CD14-positive monocyte (primary cell): ENCODE measurements around the gene ASAP3. TPM values are rescaled to one million over a fixed set of nuclear protein-coding genes. Genes with fewer than 3 reads are reported as not detected.

Source experiments
- DNase-seq, 3 donors: peaks; one replicate each; pipeline ENCODE4 v3.0.0-alpha.2; 2011 to 2022
- H2AFZ ChIP-seq: 2 replicates; pipeline ENCODE4 v1.6.0; 2012; ENCODE audit warnings: mild to moderate bottlenecking, low read depth, low read length, inconsistent platforms; ENCODE audit not compliant: insufficient read depth, poor library complexity, severe bottlenecking
- H3K27ac ChIP-seq, 2 donors: 1 replicate in 1 of 2; 2 replicates in 1 of 2; pipeline ENCODE4 v1.5.1; 2012 to 2013; ENCODE audit warnings: low read length in 2 of 2, control low read depth in 1 of 2, inconsistent platforms in 1 of 2, low read depth in 1 of 2, mild to moderate bottlenecking in 1 of 2
- H3K27me3 ChIP-seq, 2 donors: one replicate each; pipeline versions ENCODE4 v1.6.0 to v1.6.1; 2011 to 2013; ENCODE audit warnings: low read length in 2 of 2; ENCODE audit not compliant: control insufficient read depth in 2 of 2, insufficient read depth in 2 of 2
- H3K36me3 ChIP-seq, 2 donors: replicated peaks in 1 of 2; 1 replicate in 1 of 2; 2 replicates in 1 of 2; pipeline versions ENCODE4 v1.5.1 to v1.6.1; 2012 to 2013; ENCODE audit warnings: low read length in 2 of 2, control low read depth in 1 of 2, inconsistent platforms in 1 of 2, mild to moderate bottlenecking in 1 of 2; ENCODE audit not compliant: insufficient read depth in 2 of 2, control insufficient read depth in 1 of 2
- H3K4me1 ChIP-seq, 2 donors: 1 replicate in 1 of 2; 2 replicates in 1 of 2; pipeline versions ENCODE4 v1.5.1 to v1.6.1; 2012 to 2013; ENCODE audit warnings: low read length in 2 of 2, control low read depth in 1 of 2, inconsistent platforms in 1 of 2, mild to moderate bottlenecking in 1 of 2, moderate library complexity in 1 of 2; ENCODE audit not compliant: insufficient read depth in 2 of 2, control insufficient read depth in 1 of 2
- H3K4me2 ChIP-seq: replicated peaks from 2 replicates; pipeline ENCODE3; 2012; ENCODE audit warnings: low read length, moderate library complexity, mild to moderate bottlenecking; ENCODE audit not compliant: poor library complexity, severe bottlenecking; ENCODE audit errors: extremely low read depth
- H3K4me3 ChIP-seq, 3 experiments: fragments of 200-600 bp in 1 of 3; sonication (generic) in 1 of 3; replicated peaks in 1 of 3; 1 replicate in 2 of 3; 2 replicates in 1 of 3; pipeline ENCODE4 v1.5.1; 2011 to 2013; ENCODE audit warnings: low read length in 3 of 3, mild to moderate bottlenecking in 3 of 3, control low read depth in 2 of 3, low read depth in 2 of 3, inconsistent platforms in 1 of 3, moderate library complexity in 1 of 3
- H3K79me2 ChIP-seq: 2 replicates; pipeline ENCODE4 v1.6.0; 2012; ENCODE audit warnings: mild to moderate bottlenecking, control low read depth, inconsistent platforms, low read length, moderate library complexity; ENCODE audit not compliant: insufficient read depth
- H3K9ac ChIP-seq: 2 replicates; pipeline ENCODE4 v1.6.0; 2017; ENCODE audit warnings: low read length, mild to moderate bottlenecking; ENCODE audit not compliant: insufficient read depth, poor library complexity, severe bottlenecking
- H3K9me3 ChIP-seq, 2 donors: replicated peaks in 1 of 2; 1 replicate in 1 of 2; 2 replicates in 1 of 2; pipeline versions ENCODE4 v1.5.1 to v1.6.1; 2012 to 2013; ENCODE audit warnings: low read length in 2 of 2, control low read depth in 1 of 2; ENCODE audit not compliant: control insufficient read depth in 1 of 2, insufficient read depth in 1 of 2
- H4K20me1 ChIP-seq: 2 replicates; pipeline ENCODE4 v1.6.0; 2012; ENCODE audit warnings: mild to moderate bottlenecking, low read length, control low read depth, moderate library complexity; ENCODE audit not compliant: insufficient read depth
- H3K27ac Mint-ChIP-seq, 7 donors: one replicate each; pipeline ENCODE4 v1.8.0; 2020; ENCODE audit warnings: mild to moderate bottlenecking in 7 of 7, mixed read lengths in 7 of 7, moderate library complexity in 6 of 7, inconsistent platforms in 2 of 7
- H3K27me3 Mint-ChIP-seq, 3 donors: one replicate each; pipeline ENCODE4 v1.8.0; 2021 to 2022; ENCODE audit warnings: low read depth in 3 of 3, mild to moderate bottlenecking in 3 of 3, mixed read lengths in 3 of 3, moderate library complexity in 3 of 3, inconsistent platforms in 1 of 3
- H3K36me3 Mint-ChIP-seq, 2 donors: one replicate each; pipeline ENCODE4 v1.8.0; 2020; ENCODE audit warnings: mixed read lengths in 2 of 2, inconsistent platforms in 1 of 2, mild to moderate bottlenecking in 1 of 2
- H3K4me1 Mint-ChIP-seq: one replicate; pipeline ENCODE4 v1.8.0; 2020; ENCODE audit warnings: mild to moderate bottlenecking, mixed read lengths
- H3K4me3 Mint-ChIP-seq, 2 donors: one replicate each; pipeline ENCODE4 v1.8.0; 2020; ENCODE audit warnings: mild to moderate bottlenecking in 2 of 2, mixed read lengths in 2 of 2, moderate library complexity in 1 of 2
- H3K9me3 Mint-ChIP-seq, 7 donors: one replicate each; pipeline ENCODE4 v1.8.0; 2020 to 2022; ENCODE audit warnings: mixed read lengths in 7 of 7, mild to moderate bottlenecking in 6 of 7, moderate library complexity in 6 of 7, inconsistent platforms in 2 of 7
- CTCF ChIP-seq: fragments of 200-600 bp; IDR thresholded peaks from one replicate; pipeline ENCODE4 v1.8.0; 2022; ENCODE audit warnings: antibody characterized with exemption, mild to moderate bottlenecking
- WGBS: methylation state at CpG from one replicate; pipeline ENCODE4 v1.1.5; 2013; ENCODE audit warnings: missing lambda C conversion rate; ENCODE audit not compliant: insufficient coverage; 5-methylcytosine and 5-hydroxymethylcytosine counted together
- intact Hi-C, 2 donors: fragments of 100-400 bp; cut with micrococcal nuclease; formaldehyde crosslinking; loops; one replicate each; pipeline versions ENCODE4 v1.15.0 to v1.15.1; 2023
- polyA plus RNA-seq, 3 donors: library from polyadenylated mRNA; depleted of rRNA in 1 of 3; unstranded in 2 of 3; stranded (reverse) in 1 of 3; fragments of 300-500 nt in 2 of 3; fragments of >200 nt in 1 of 3; fragmentation: Illumina TruSeq in 2 of 3; gene quantifications; 1 replicate in 2 of 3; 2 replicates in 1 of 3; pipeline ENCODE4 v1.2.3, GENCODE V29; 2012 to 2021

The ASAP3 gene
- polyA plus RNA-seq, 3 donors = 0.27 to 1.1 TPM; not detected in 1

- Histone ChIP-seq H3K27me3 (peaks cover 14 to 26% of the 10 kb centered on the region in 2 donors), H3K9me3 (peaks cover 0 to 5% of the 10 kb centered on the region in 2 donors), H3K4me2 (no peak overlapping the region), H3K36me3 (no peaks in the 10 kb centered on the region), H3K9ac (no peak overlapping the region), H3K79me2 (no peaks in the 10 kb centered on the region), H4K20me1 (no peaks in the 10 kb centered on the region), H3K4me3 (no peak overlapping the region), H3K4me1 (peaks cover 33 to 37% of the 10 kb centered on the region in 2 donors), H3K27ac (no peak overlapping the region), H2AFZ (no peak overlapping the region)
- no peak for DNase-seq
- intact Hi-C loops = no loop called here
- peaks cover 24 to 35% (median 32%) of the 10 kb centered on the region in 3 donors for H3K27me3 Mint-ChIP-seq
- peaks cover 2 to 6% of the 10 kb centered on the region in 2 donors for H3K36me3 Mint-ChIP-seq
- peaks cover 0 to 13% (median 2%) of the 10 kb centered on the region in 7 donors for H3K9me3 Mint-ChIP-seq
- 100% methylated on average over 2 of the region's 3 CpGs for WGBS
- peaks cover 32% of the 10 kb centered on the region for H3K4me1 Mint-ChIP-seq
- H3K27ac Mint-ChIP-seq = no peak overlapping the region
- no peak for TF ChIP-seq CTCF
- H3K4me3 Mint-ChIP-seq = no peak overlapping the region
Observed at GRCh38 chr1:23420778-23421177, 63.2 kb downstream of the ASAP3 start.

DNA sequence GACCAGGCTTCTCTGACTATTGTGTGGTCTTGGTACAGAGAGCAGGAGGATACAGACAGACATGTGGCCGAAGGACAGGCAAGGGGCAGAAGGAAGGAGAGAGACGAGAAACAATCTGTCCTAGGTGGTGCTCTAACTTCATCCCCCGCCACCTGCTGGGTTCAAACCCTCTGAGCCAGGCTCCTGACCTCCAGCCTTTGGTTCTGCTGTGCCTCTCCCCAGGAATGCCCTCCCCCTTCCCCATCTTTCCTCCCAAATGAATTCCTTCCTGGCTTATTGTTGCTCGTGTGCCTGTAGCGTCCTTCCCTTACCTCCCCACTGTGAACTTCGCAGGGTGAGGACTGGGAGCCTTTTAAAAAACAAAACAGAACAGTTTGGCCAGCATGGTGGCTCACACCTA lies 64.8 kb downstream of the ASAP3 start:
- DNase-seq = no peak
- TF ChIP-seq CTCF = no peak
- Histone ChIP-seq H2AFZ (no peak overlapping the region), H3K4me2 (no peak overlapping the region), H3K27me3 (peaks cover 4 to 11% of the 10 kb centered on the region in 2 donors), H3K4me3 (no peak overlapping the region), H4K20me1 (no peaks in the 10 kb centered on the region), H3K9ac (no peak overlapping the region), H3K79me2 (no peaks in the 10 kb centered on the region), H3K36me3 (no peaks in the 10 kb centered on the region), H3K9me3 (no peaks in the 10 kb centered on the region), H3K4me1 (peaks cover 24 to 26% of the 10 kb centered on the region in 2 donors), H3K27ac (no peak overlapping the region)
- Mint-ChIP-seq H3K27me3 (peaks cover 9 to 22% (median 16%) of the 10 kb centered on the region in 3 donors), H3K9me3 (peaks cover 0 to 8% (median 2%) of the 10 kb centered on the region in 7 donors), H3K4me1 (peaks cover 24% of the 10 kb centered on the region), H3K36me3 (peaks cover 2 to 6% of the 10 kb centered on the region in 2 donors), H3K4me3 (no peak overlapping the region), H3K27ac (no peak overlapping the region)
- intact Hi-C loops = no loop called here
- 94% methylated on average over 4 of the region's 6 CpGs for WGBS
